Medulla oblongata (tissue), 1 donor: ENCODE data around the gene RABL6.
A peak's percentile ranks its signal among the peaks of the same experiment; 100 is the strongest.
"Not testable (repeated sequence)": the region's sequence is repeated elsewhere in the genome, so short reads cannot be mapped to it uniquely, and the experiment has no call there.

Source experiments
- DNase-seq: peaks from one replicate; pipeline ENCODE4 v3.0.0-alpha.2; 2015; ENCODE audit errors: extremely low spot score

The RABL6 gene

GRCh38 chr9:136794281-136794999, 13.3 kb upstream of the RABL6 start:
- DNase-seq: no peak

GRCh38 chr9:136795000-136795348, 12.8 kb upstream of the RABL6 start:
- no peak for DNase-seq

- no peak for DNase-seq
Observed at GRCh38 chr9:136796238-136796774, 11.4 kb upstream of the RABL6 start, which contains the start of gene CCDC183. CCDC183 (plus strand) TSS chr9:136796338; CDS start chr9:136796398, 60 bp downstream.

GRCh38 chr9:136796775-136797347, 10.9 kb upstream of the RABL6 start:
- DNase-seq: not testable (repeated sequence)

- DNase-seq: no peak
Observed at GRCh38 chr9:136798708-136799078, 9.1 kb upstream of the RABL6 start.

GRCh38 chr9:136799079-136799853, 8.5 kb upstream of the RABL6 start:
- no peak for DNase-seq

GRCh38 chr9:136799854-136800657, 7.7 kb upstream of the RABL6 start:
- peak; percentile 53 for DNase-seq

GRCh38 chr9:136802321-136802720, 5.4 kb upstream of the RABL6 start:
- DNase-seq: no peak

GRCh38 chr9:136803009-136803550, 4.7 kb upstream of the RABL6 start:
- DNase-seq: not testable (repeated sequence)

- DNase-seq: no peak
Observed at GRCh38 chr9:136803551-136804508, 3.9 kb upstream of the RABL6 start.

- DNase-seq: no peak
Observed at GRCh38 chr9:136804509-136805206, 3.1 kb upstream of the RABL6 start.

- DNase-seq: no peak
Observed at GRCh38 chr9:136805207-136805740, 2.5 kb upstream of the RABL6 start.

GRCh38 chr9:136806067-136806466, 1.7 kb upstream of the RABL6 start:
- no peak for DNase-seq

GRCh38 chr9:136806631-136807201, 1.0 kb upstream of the RABL6 start:
- no peak for DNase-seq

GRCh38 chr9:136808075-136808805, 492 bp downstream of the RABL6 start:
- DNase-seq: peak; percentile 35

- no peak for DNase-seq
Observed at GRCh38 chr9:136808806-136809158, 1.0 kb downstream of the RABL6 start.

GRCh38 chr9:136814725-136815421, 7.1 kb downstream of the RABL6 start:
- DNase-seq: no peak

- no peak for DNase-seq
Observed at GRCh38 chr9:136815422-136815782, 7.7 kb downstream of the RABL6 start.
